SU-DHL-6 (cell line): ENCODE data around the gene EHMT2.

Experiments used
- H2AFZ ChIP-seq: fragments of 200-600 bp; sonication (generic); 2 replicates; pipeline ENCODE4 v1.6.1; 2014; ENCODE audit warnings: low read depth, mild to moderate bottlenecking, moderate library complexity, mixed read lengths, antibody characterized with exemption, low read length; ENCODE audit not compliant: severe bottlenecking
- H3F3A ChIP-seq: fragments of 200-600 bp; shearing (Covaris generic); 2 replicates; pipeline ENCODE4 v1.6.0; 2016; ENCODE audit warnings: antibody characterized with exemption, mild to moderate bottlenecking; ENCODE audit not compliant: insufficient read depth
- H3K27ac ChIP-seq: fragments of 200-600 bp; sonication (generic); 2 replicates; pipeline ENCODE4 v1.5.1; 2016; ENCODE audit warnings: low read depth, mild to moderate bottlenecking, low read length, moderate library complexity, mixed read lengths
- H3K27me3 ChIP-seq: fragments of 200-600 bp; sonication (generic), shearing (Covaris generic); 2 replicates; pipeline ENCODE4 v1.6.0; 2014; ENCODE audit warnings: mild to moderate bottlenecking, low read length
- H3K36me3 ChIP-seq: fragments of 200-600 bp; sonication (generic); 2 replicates; pipeline ENCODE4 v1.6.1; 2014; ENCODE audit warnings: mild to moderate bottlenecking, low read length, mixed read lengths
- H3K4me2 ChIP-seq: fragments of 300-600, 200-600 bp; shearing (Covaris generic), sonication (generic); 2 replicates; pipeline ENCODE4 v1.6.0; 2014; ENCODE audit warnings: low read length, low read depth, mild to moderate bottlenecking; ENCODE audit not compliant: poor library complexity, severe bottlenecking
- H3K4me3 ChIP-seq: fragments of 200-600 bp; sonication (generic); 2 replicates; pipeline ENCODE4 v1.5.1; 2014; ENCODE audit warnings: antibody characterized with exemption, low read length, mild to moderate bottlenecking, mixed read lengths; ENCODE audit not compliant: insufficient read depth, poor library complexity, severe bottlenecking
- H3K79me2 ChIP-seq: fragments of 200-600 bp; sonication (generic); 2 replicates; pipeline ENCODE4 v1.6.1; 2014; ENCODE audit warnings: mild to moderate bottlenecking, low read length, moderate library complexity; ENCODE audit not compliant: insufficient read depth
- H3K9ac ChIP-seq: fragments of 200-600 bp; sonication (generic); 2 replicates; pipeline ENCODE4 v1.7.0; 2014; ENCODE audit warnings: mild to moderate bottlenecking, low read length
- H3K9me2 ChIP-seq: fragments of 200-600 bp; sonication (generic); replicated peaks from 2 replicates; pipeline ENCODE4 v1.6.1; 2014; ENCODE audit warnings: low read length; ENCODE audit not compliant: insufficient read depth
- H3K9me3 ChIP-seq: fragments of 200-600 bp; sonication (generic); 2 replicates; pipeline ENCODE4 v1.6.1; 2014; ENCODE audit warnings: low read length, mixed read lengths; ENCODE audit not compliant: insufficient read depth
- H4K20me1 ChIP-seq: fragments of 200-600 bp; sonication (generic); 2 replicates; pipeline ENCODE4 v1.6.1; 2014; ENCODE audit warnings: low read depth, mild to moderate bottlenecking, antibody characterized with exemption, low read length, moderate library complexity, mixed read lengths
- CTCF ChIP-seq: fragments of 200-600 bp; sonication (generic); IDR thresholded peaks from one replicate; pipeline ENCODE4 v1.5.1; 2017; ENCODE audit warnings: antibody characterized with exemption, mild to moderate bottlenecking, low read length, moderate library complexity; ENCODE audit not compliant: insufficient read depth, poor library complexity, severe bottlenecking
- EZH2phosphoT487 ChIP-seq: fragments of 200-600 bp; sonication (generic), shearing (Covaris generic); conservative IDR thresholded peaks from 2 replicates; pipeline ENCODE4 v1.6.1; 2018; ENCODE audit warnings: mild to moderate bottlenecking, antibody characterized with exemption, low read length, moderate library complexity, mixed read lengths

EHMT2 gene

DNA sequence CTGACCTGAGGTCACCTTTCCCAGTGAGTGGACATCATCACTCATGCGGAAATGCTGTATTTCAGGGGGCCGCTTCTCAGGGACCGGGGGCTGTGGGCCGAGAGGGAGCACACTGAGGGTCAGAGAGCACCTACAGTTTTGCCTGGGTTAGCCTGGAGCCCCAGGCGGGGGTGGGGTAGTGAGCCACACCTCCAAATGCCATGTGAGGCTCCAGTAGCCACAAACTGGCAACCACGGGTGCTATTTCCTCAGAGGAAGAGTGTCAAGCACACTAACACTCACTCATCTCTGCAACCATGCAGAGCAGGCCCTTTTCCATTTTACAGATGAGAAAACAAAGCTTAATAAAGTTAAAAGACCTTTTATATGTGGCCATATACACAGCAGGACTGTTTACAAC, 4.7 kb downstream of the EHMT2 start:
- H3K9ac ChIP-seq = no peak overlapping the region
- peaks cover 26% of the 10 kb centered on the region for H3F3A ChIP-seq
- H3K9me2 ChIP-seq = no peaks in the 10 kb centered on the region
- H3K79me2 ChIP-seq = peaks cover 4% of the 10 kb centered on the region; the same call in 1 of the 2 replicates
- H3K27me3 ChIP-seq = no peaks in the 10 kb centered on the region
- H2AFZ ChIP-seq = no peak overlapping the region
- no peak overlapping the region for H3K4me3 ChIP-seq
- H3K4me2 ChIP-seq = no peak overlapping the region
- no peaks in the 10 kb centered on the region for H4K20me1 ChIP-seq
- no peak overlapping the region for H3K27ac ChIP-seq
- no peak for TF ChIP-seq CTCF
- TF ChIP-seq EZH2phosphoT487 = no peak
- H3K36me3 ChIP-seq = peaks cover 32% of the 10 kb centered on the region
- H3K9me3 ChIP-seq = no peaks in the 10 kb centered on the region

DNA sequence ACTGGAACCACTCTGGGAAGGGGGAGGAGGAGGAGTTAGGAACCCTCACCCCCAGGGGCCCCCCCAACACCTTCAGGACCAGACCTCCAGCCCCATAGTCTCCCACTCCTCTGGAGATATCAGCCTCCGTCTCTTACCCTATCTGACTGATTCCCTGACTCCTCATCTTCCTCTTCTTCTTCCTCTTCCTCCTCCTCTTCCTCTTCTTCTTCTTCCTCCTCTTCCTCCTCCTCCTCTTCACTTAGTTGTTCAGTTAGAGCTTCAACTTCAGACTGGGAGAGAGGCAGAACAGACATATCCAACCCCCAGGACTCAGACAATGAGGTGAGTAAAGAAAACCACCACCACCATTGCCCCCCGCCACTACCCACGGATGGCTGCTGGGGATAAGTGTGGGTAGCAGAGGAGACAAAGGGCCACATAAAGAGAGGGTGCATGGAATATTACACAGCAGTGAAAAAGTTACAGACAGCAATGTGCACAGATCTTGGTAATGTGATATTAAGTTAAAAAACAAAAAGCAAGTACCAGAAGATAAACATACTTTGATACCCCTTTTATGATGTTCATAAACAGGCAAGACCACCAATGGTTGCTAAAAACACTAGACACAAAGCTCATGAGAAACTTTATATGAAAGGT, 8.0 kb downstream of the EHMT2 start:
- Histone ChIP-seq H3K79me2 (no peaks in the 10 kb centered on the region), H3K27me3 (no peaks in the 10 kb centered on the region), H4K20me1 (no peaks in the 10 kb centered on the region), H3K9me3 (no peaks in the 10 kb centered on the region), H3K27ac (no peak overlapping the region), H3F3A (peaks cover 6% of the 10 kb centered on the region; the same call in 1 of the 2 replicates), H3K9ac (no peak overlapping the region), H3K4me3 (no peak overlapping the region), H3K36me3 (peaks cover 17% of the 10 kb centered on the region; the same call in 1 of the 2 replicates), H3K4me2 (no peak overlapping the region), H2AFZ (no peak overlapping the region), H3K9me2 (no peaks in the 10 kb centered on the region)
- TF ChIP-seq EZH2phosphoT487 = no peak
- TF ChIP-seq CTCF = no peak

DNA sequence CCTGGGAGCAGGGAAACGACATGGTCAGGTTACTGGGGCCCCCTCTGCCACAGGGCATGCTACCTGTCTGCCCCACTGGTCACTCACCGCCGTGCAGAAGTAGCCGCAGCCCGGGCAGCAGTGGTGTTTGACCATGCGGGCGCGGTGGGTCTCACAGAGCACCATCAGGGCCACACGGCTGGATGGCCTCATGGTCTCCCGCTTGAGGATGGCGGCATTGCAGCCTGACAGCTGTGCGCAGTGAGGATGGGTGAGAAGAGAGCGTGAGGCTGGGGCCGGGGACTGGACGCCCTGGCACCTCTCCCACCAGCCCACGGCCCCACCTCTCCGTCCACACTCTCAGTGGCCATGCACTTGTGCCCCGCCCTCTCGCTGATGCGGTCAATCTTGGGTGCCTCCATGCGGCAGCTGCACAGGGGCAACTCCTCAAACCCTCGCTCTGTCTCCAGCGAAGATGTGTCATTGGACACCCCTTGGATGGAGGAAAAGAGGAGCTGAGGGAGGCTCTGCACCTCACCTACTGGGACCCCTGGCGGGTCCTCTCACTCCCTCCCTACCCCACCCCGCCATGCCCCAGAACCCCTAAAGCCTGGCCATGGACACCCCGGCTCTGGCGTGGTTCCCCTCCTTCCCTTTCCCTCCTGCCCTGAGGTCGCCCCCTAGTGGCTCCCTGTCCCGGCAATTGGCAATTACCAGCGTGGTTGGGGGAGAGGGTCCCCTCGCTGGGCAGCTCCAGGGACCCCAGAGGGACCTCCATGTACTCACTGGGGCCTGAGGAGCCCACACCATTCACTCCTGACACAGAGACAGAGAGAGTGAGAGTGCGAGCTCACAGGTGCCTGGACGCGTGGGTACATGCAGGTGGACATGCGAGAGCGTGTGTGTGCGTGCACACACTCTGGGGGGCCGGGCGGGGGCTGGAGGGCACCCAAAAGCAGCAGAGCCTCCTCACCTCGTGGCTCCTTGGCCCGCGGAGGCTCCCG, 8.9 kb downstream of the EHMT2 start:
- Histone ChIP-seq H3F3A (peaks cover 6% of the 10 kb centered on the region; the same call in 1 of the 2 replicates), H2AFZ (no peak overlapping the region), H3K9me2 (no peaks in the 10 kb centered on the region), H3K9ac (no peak overlapping the region), H3K79me2 (no peaks in the 10 kb centered on the region), H3K4me3 (no peak overlapping the region), H4K20me1 (no peaks in the 10 kb centered on the region), H3K27ac (no peak overlapping the region), H3K36me3 (peaks cover 17% of the 10 kb centered on the region; the same call in 1 of the 2 replicates), H3K27me3 (no peaks in the 10 kb centered on the region), H3K9me3 (no peaks in the 10 kb centered on the region), H3K4me2 (no peak overlapping the region)
- TF ChIP-seq CTCF (peak; percentile 100), EZH2phosphoT487 (no peak)
